Vagina (tissue), 2 donors: Measurements from ENCODE around the gene ISG15. TPM values are rescaled to one million over a fixed set of nuclear protein-coding genes. Genes with fewer than 3 reads are reported as not detected.

Source experiments
- DNase-seq, 2 donors: peaks; one replicate each; pipeline ENCODE4 v3.0.0-alpha.2; 2017; ENCODE audit errors: extremely low spot score in 2 of 2
- H3K27ac ChIP-seq: fragments of 200-600 bp; sonication (generic); one replicate; pipeline ENCODE4 v1.5.1; 2019
- H3K27me3 ChIP-seq: fragments of 200-600 bp; sonication (generic); one replicate; pipeline ENCODE4 v1.5.1; 2019
- H3K36me3 ChIP-seq, 2 donors: fragments of 200-600 bp; sonication (generic); one replicate each; pipeline ENCODE4 v1.5.1; 2017 to 2019
- H3K4me1 ChIP-seq: fragments of 200-600 bp; sonication (generic); one replicate; pipeline ENCODE4 v1.5.1; 2019
- H3K4me3 ChIP-seq, 2 donors: fragments of 200-600 bp; sonication (generic); 1 replicate in 1 of 2; 2 replicates in 1 of 2; pipeline ENCODE4 v1.5.1; 2016 to 2019
- H3K9me3 ChIP-seq: fragments of 200-600 bp; sonication (generic); one replicate; pipeline ENCODE4 v1.5.1; 2019
- CTCF ChIP-seq, 3 experiments: fragments of 450-650 bp in 2 of 3; fragments of 200-600 bp in 1 of 3; sonication (generic) in 1 of 3; IDR thresholded peaks; one replicate each; pipeline ENCODE4 v1.5.1; 2017 to 2019; ENCODE audit warnings: antibody characterized with exemption in 3 of 3, mild to moderate bottlenecking in 2 of 3, moderate library complexity in 2 of 3
- POLR2A ChIP-seq, 2 donors: fragments of 450-650 bp; IDR thresholded peaks; one replicate each; pipeline ENCODE4 v1.6.1; 2017; ENCODE audit warnings: antibody characterized with exemption in 2 of 2, mild to moderate bottlenecking in 2 of 2, moderate library complexity in 2 of 2
- POLR2AphosphoS5 ChIP-seq, 2 donors: sonication (generic); formaldehyde crosslinking; IDR thresholded peaks; one replicate each; pipeline ENCODE4 v1.9.0; 2017; ENCODE audit warnings: antibody characterized with exemption in 2 of 2, mild to moderate bottlenecking in 2 of 2, low read depth in 1 of 2; ENCODE audit not compliant: insufficient read depth in 1 of 2
- intact Hi-C: fragments of 100-400 bp; cut with DNase I; formaldehyde crosslinking; loops from one replicate; pipeline ENCODE4 v1.15.1; 2023
- total RNA-seq: library from RNA; depleted of rRNA; stranded (reverse); fragments of >200 nt; gene quantifications from one replicate; pipeline ENCODE4 v1.2.3, GENCODE V29; 2016

Gene ISG15
- total RNA-seq, 1 donor from 2014 or later, result 29.0 TPM

- intact Hi-C loops, result no loop called here
- H3K27me3 ChIP-seq, result no peaks in the 10 kb centered on the region
- H3K36me3 ChIP-seq, result peaks cover 0 to 9% of the 10 kb centered on the region in 2 donors
- no peak overlapping the region for H3K4me3 ChIP-seq
- peaks cover 16% of the 10 kb centered on the region for H3K4me1 ChIP-seq
- TF ChIP-seq POLR2AphosphoS5 (IDR thresholded peaks at IDR 0.05; ENCODE audit: insufficient read depth in 1 of 2, low read depth in 1 of 2) (no peak), POLR2A (IDR thresholded peaks at IDR 0.05) (no peak), CTCF (IDR thresholded peaks at IDR 0.05) (no peak)
- no peaks in the 10 kb centered on the region for H3K9me3 ChIP-seq
- H3K27ac ChIP-seq, result no peak overlapping the region
- DNase-seq, result no peak
Observed at GRCh38 chr1:1043921-1044320, 30.6 kb downstream of the ISG15 start.

GRCh38 chr1:1044455-1045078, 31.3 kb downstream of the ISG15 start:
- TF ChIP-seq POLR2AphosphoS5 (IDR thresholded peaks at IDR 0.05; ENCODE audit: insufficient read depth in 1 of 2, low read depth in 1 of 2) (no peak), POLR2A (IDR thresholded peaks at IDR 0.05) (no peak), CTCF (IDR thresholded peaks at IDR 0.05) (no peak)
- Histone ChIP-seq H3K4me3 (no peak overlapping the region), H3K36me3 (peaks cover 0 to 9% of the 10 kb centered on the region in 2 donors), H3K27ac (no peak overlapping the region), H3K9me3 (no peaks in the 10 kb centered on the region), H3K4me1 (peaks cover 10% of the 10 kb centered on the region), H3K27me3 (no peaks in the 10 kb centered on the region)
- no peak for DNase-seq
- intact Hi-C loops, result no loop called here

- intact Hi-C loops, result no loop called here
- Histone ChIP-seq H3K4me1 (peaks cover 4% of the 10 kb centered on the region), H3K9me3 (no peaks in the 10 kb centered on the region), H3K27ac (no peak overlapping the region), H3K27me3 (no peaks in the 10 kb centered on the region), H3K4me3 (no peak overlapping the region), H3K36me3 (peaks cover 0 to 9% of the 10 kb centered on the region in 2 donors)
- DNase-seq, result no peak
- TF ChIP-seq POLR2A (IDR thresholded peaks at IDR 0.05), result no peak
- no peak for TF ChIP-seq POLR2AphosphoS5 (IDR thresholded peaks at IDR 0.05; ENCODE audit: insufficient read depth in 1 of 2, low read depth in 1 of 2)
- no peak for TF ChIP-seq CTCF (IDR thresholded peaks at IDR 0.05)
Observed at GRCh38 chr1:1045129-1045528, 31.8 kb downstream of the ISG15 start.

- no peak overlapping the region for H3K4me3 ChIP-seq
- H3K36me3 ChIP-seq, result peaks cover 0 to 12% of the 10 kb centered on the region in 2 donors
- H3K4me1 ChIP-seq, result no peaks in the 10 kb centered on the region
- no peak for DNase-seq
- intact Hi-C loops, result no loop called here
- TF ChIP-seq POLR2AphosphoS5 (IDR thresholded peaks at IDR 0.05; ENCODE audit: insufficient read depth in 1 of 2, low read depth in 1 of 2), result no peak
- no peak for TF ChIP-seq CTCF (IDR thresholded peaks at IDR 0.05)
- TF ChIP-seq POLR2A (IDR thresholded peaks at IDR 0.05), result no peak
- no peaks in the 10 kb centered on the region for H3K9me3 ChIP-seq
- no peak overlapping the region for H3K27ac ChIP-seq
- H3K27me3 ChIP-seq, result no peaks in the 10 kb centered on the region
Observed at GRCh38 chr1:1046243-1046642, 32.9 kb downstream of the ISG15 start.

- no peak for DNase-seq
- no peaks in the 10 kb centered on the region for H3K9me3 ChIP-seq
- H3K27ac ChIP-seq, result no peak overlapping the region
- no peak overlapping the region for H3K4me3 ChIP-seq
- no peaks in the 10 kb centered on the region for H3K4me1 ChIP-seq
- no peaks in the 10 kb centered on the region for H3K27me3 ChIP-seq
- intact Hi-C loops, result no loop called here
- TF ChIP-seq POLR2A (IDR thresholded peaks at IDR 0.05) (no peak), CTCF (IDR thresholded peaks at IDR 0.05) (no peak), POLR2AphosphoS5 (IDR thresholded peaks at IDR 0.05; ENCODE audit: insufficient read depth in 1 of 2, low read depth in 1 of 2) (no peak)
- H3K36me3 ChIP-seq, result peaks cover 0 to 16% of the 10 kb centered on the region in 2 donors
Observed at GRCh38 chr1:1046767-1047166, 33.5 kb downstream of the ISG15 start.
